H1 (cell line): Measurements from ENCODE around the gene ST8SIA2. TPM values are rescaled to one million over a fixed set of nuclear protein-coding genes. Genes with fewer than 3 reads are reported as not detected.

Experiments
- CTCF ChIA-PET: fragments of 300-600 bp; sonication (Branson Sonifier 250); formaldehyde crosslinking; loops from one replicate; lab custom pipeline; 2021; ENCODE audit not compliant: partially characterized antibody; lab: Charles Lee
- POLR2A ChIA-PET: fragments of 300-600 bp; sonication (Branson Sonifier 250); formaldehyde crosslinking; loops from one replicate; lab custom pipeline; 2021; ENCODE audit warnings: inconsistent platforms; ENCODE audit not compliant: partially characterized antibody; lab: Charles Lee
- DNase-seq, 2 experiments: peaks; one replicate each; pipeline versions ENCODE4 v3.0.0 to v3.0.0-alpha.2; 2010 to 2022; ENCODE audit warnings: low spot score in 2 of 2, low read depth in 1 of 2, mixed read lengths in 1 of 2
- FAIRE-seq: peaks from 2 replicates; lab custom pipeline; 2011; peaks lifted over from hg19 to GRCh38; lab: Jason Lieb, UNC
- H2AFZ ChIP-seq: 2 replicates; pipeline ENCODE4 v1.8.1; 2012; ENCODE audit warnings: low read length, inconsistent platforms
- H2AK5ac ChIP-seq: 2 replicates; pipeline ENCODE4 v1.6.1; 2013; ENCODE audit warnings: low read depth, low read length
- H2BK120ac ChIP-seq: replicated peaks from 2 replicates; pipeline ENCODE3; 2013; ENCODE audit warnings: low read depth, low read length, inconsistent platforms
- H2BK12ac ChIP-seq: 2 replicates; pipeline ENCODE4 v1.6.1; 2013; ENCODE audit warnings: low read depth, low read length
- H2BK15ac ChIP-seq: 2 replicates; pipeline ENCODE4 v1.6.1; 2013; ENCODE audit warnings: low read length
- H2BK20ac ChIP-seq: 2 replicates; pipeline ENCODE4 v1.6.1; 2013; ENCODE audit warnings: low read length
- H2BK5ac ChIP-seq: 2 replicates; pipeline ENCODE4 v1.6.1; 2013; ENCODE audit warnings: low read depth, low read length
- H3K14ac ChIP-seq: 2 replicates; pipeline ENCODE4 v1.6.1; 2013; ENCODE audit warnings: inconsistent platforms; ENCODE audit not compliant: insufficient read length
- H3K18ac ChIP-seq: 2 replicates; pipeline ENCODE4 v1.6.1; 2013; ENCODE audit warnings: low read length; ENCODE audit errors: extremely low read depth
- H3K23ac ChIP-seq: 2 replicates; pipeline ENCODE4 v1.6.1; 2013; ENCODE audit warnings: inconsistent platforms; ENCODE audit not compliant: insufficient read length
- H3K23me2 ChIP-seq: 2 replicates; pipeline ENCODE4 v1.6.1; 2013; ENCODE audit warnings: low read depth, low read length
- H3K27ac ChIP-seq: 2 replicates; pipeline ENCODE4 v1.6.1; 2011; ENCODE audit warnings: low read depth, low read length, inconsistent platforms
- H3K27me3 ChIP-seq, 4 experiments: replicated peaks in 1 of 4; 1 replicate in 1 of 4; 2 replicates in 3 of 4; pipeline versions ENCODE4 v1.6.1 to v1.8.1; 2011 to 2013; ENCODE audit warnings: low read length in 3 of 4, mild to moderate bottlenecking in 3 of 4, inconsistent platforms in 2 of 4, mixed read lengths in 2 of 4, moderate library complexity in 1 of 4; ENCODE audit not compliant: control insufficient read depth in 3 of 4, insufficient read depth in 3 of 4; ENCODE audit errors: extremely low read depth in 1 of 4
- H3K36me3 ChIP-seq, 4 experiments: 2 replicates each; pipeline versions ENCODE4 v1.6.1 to v1.8.1; 2011 to 2013; ENCODE audit warnings: mild to moderate bottlenecking in 4 of 4, low read length in 3 of 4, moderate library complexity in 2 of 4, control low read depth in 1 of 4, inconsistent platforms in 1 of 4; ENCODE audit not compliant: insufficient read depth in 4 of 4, control insufficient read depth in 2 of 4
- H3K4ac ChIP-seq: replicated peaks from 2 replicates; pipeline ENCODE3; 2013; ENCODE audit warnings: low read length, low read depth, mixed read lengths, inconsistent platforms; ENCODE audit not compliant: insufficient read length
- H3K4me1 ChIP-seq, 4 experiments: replicated peaks in 1 of 4; 1 replicate in 1 of 4; 2 replicates in 3 of 4; pipeline versions ENCODE4 v1.6.1 to v1.8.1; 2011 to 2013; ENCODE audit warnings: low read length in 3 of 4, inconsistent platforms in 2 of 4, mixed read lengths in 1 of 4; ENCODE audit not compliant: insufficient read depth in 4 of 4, control insufficient read depth in 3 of 4
- H3K4me2 ChIP-seq, 2 experiments: 2 replicates each; pipeline versions ENCODE4 v1.6.1 to v1.8.1; 2011 to 2013; ENCODE audit warnings: low read depth in 2 of 2, low read length in 2 of 2, control low read depth in 1 of 2, inconsistent platforms in 1 of 2, mild to moderate bottlenecking in 1 of 2; ENCODE audit not compliant: insufficient read depth in 1 of 2
- H3K4me3 ChIP-seq, 4 experiments: fragments of 200-600, 300-600 bp in 1 of 4; sonication (generic), shearing (Covaris generic), sonication (Bioruptor Twin) in 1 of 4; 2 replicates each; pipeline versions ENCODE4 v1.5.1 to v1.8.1; 2011 to 2016; ENCODE audit warnings: low read length in 4 of 4, low read depth in 3 of 4, control low read depth in 2 of 4, inconsistent platforms in 2 of 4, mild to moderate bottlenecking in 2 of 4, mixed read lengths in 1 of 4, moderate library complexity in 1 of 4; ENCODE audit not compliant: insufficient read depth in 2 of 4; ENCODE audit errors: extremely low read depth in 1 of 4
- H3K56ac ChIP-seq: replicated peaks from 2 replicates; pipeline ENCODE3; 2013; ENCODE audit warnings: low read depth, mild to moderate bottlenecking, mixed read lengths, low read length, inconsistent platforms; ENCODE audit not compliant: insufficient read length
- H3K79me1 ChIP-seq: 2 replicates; pipeline ENCODE4 v1.6.1; 2013; ENCODE audit warnings: low read depth, low read length, control low read depth
- H3K79me2 ChIP-seq, 2 experiments: 2 replicates each; pipeline versions ENCODE4 v1.6.1 to v1.8.1; 2012 to 2013; ENCODE audit warnings: low read length in 2 of 2, mild to moderate bottlenecking in 2 of 2, inconsistent platforms in 1 of 2; ENCODE audit not compliant: insufficient read depth in 2 of 2, control insufficient read depth in 1 of 2
- H3K9ac ChIP-seq, 4 experiments: replicated peaks in 1 of 4; 1 replicate in 1 of 4; 2 replicates in 3 of 4; pipeline versions ENCODE4 v1.6.1 to v1.8.1; 2011 to 2013; ENCODE audit warnings: low read depth in 3 of 4, low read length in 3 of 4, control low read depth in 2 of 4, mild to moderate bottlenecking in 2 of 4, moderate library complexity in 2 of 4, inconsistent platforms in 1 of 4; ENCODE audit errors: extremely low read depth in 1 of 4
- H3K9me3 ChIP-seq, 2 experiments: 2 replicates each; pipeline versions ENCODE4 v1.6.1 to v1.8.1; 2012 to 2013; ENCODE audit warnings: mild to moderate bottlenecking in 2 of 2, moderate library complexity in 2 of 2, control low read depth in 1 of 2, inconsistent platforms in 1 of 2, low read depth in 1 of 2, low read length in 1 of 2, mixed read lengths in 1 of 2; ENCODE audit not compliant: insufficient read depth in 2 of 2
- H4K20me1 ChIP-seq, 2 experiments: replicated peaks in 1 of 2; 2 replicates each; pipeline versions ENCODE3 to v1.8.1; 2011 to 2013; ENCODE audit warnings: inconsistent platforms in 2 of 2, low read length in 2 of 2, mild to moderate bottlenecking in 1 of 2; ENCODE audit not compliant: insufficient read depth in 2 of 2, control insufficient read depth in 1 of 2
- H4K5ac ChIP-seq: 2 replicates; pipeline ENCODE4 v1.6.1; 2013; ENCODE audit warnings: low read length, low read depth, mixed read lengths, inconsistent platforms; ENCODE audit not compliant: insufficient read length
- H4K8ac ChIP-seq: 2 replicates; pipeline ENCODE4 v1.8.0; 2013; ENCODE audit warnings: mild to moderate bottlenecking, moderate library complexity, low read length, inconsistent platforms; ENCODE audit not compliant: insufficient read depth; ENCODE audit errors: extremely low read depth
- H4K91ac ChIP-seq: replicated peaks from 2 replicates; pipeline ENCODE3; 2013; ENCODE audit warnings: low read length, mixed read lengths, inconsistent platforms; ENCODE audit not compliant: insufficient read length
- BACH1 ChIP-seq: IDR thresholded peaks from 2 replicates; pipeline ENCODE4 v1.6.1; 2012; ENCODE audit warnings: low read length, improper control_type of control experiment
- CREB1 ChIP-seq: IDR thresholded peaks from 2 replicates; pipeline ENCODE4 v1.6.1; 2012; ENCODE audit warnings: inconsistent platforms
- GTF2F1 ChIP-seq: IDR thresholded peaks from 2 replicates; pipeline ENCODE4 v1.6.1; 2012; ENCODE audit warnings: low read depth, low read length, improper control_type of control experiment, borderline replicate concordance
- HDAC2 ChIP-seq, 2 experiments: fragments of 300-600 bp in 1 of 2; sonication (generic) in 1 of 2; IDR thresholded peaks; 2 replicates each; pipeline ENCODE4 v1.6.1; 2011 to 2012; ENCODE audit warnings: low read depth in 2 of 2, low read length in 2 of 2, mild to moderate bottlenecking in 2 of 2, moderate library complexity in 2 of 2, borderline replicate concordance in 1 of 2, inconsistent platforms in 1 of 2
- KDM4A ChIP-seq: IDR thresholded peaks from one replicate; pipeline ENCODE4 v1.7.1; 2012; ENCODE audit warnings: low read depth, mild to moderate bottlenecking, moderate library complexity, low read length, inconsistent platforms; ENCODE audit not compliant: severe bottlenecking
- RAD21 ChIP-seq, 2 experiments: IDR thresholded peaks in 1 of 2; conservative IDR thresholded peaks in 1 of 2; 2 replicates each; pipeline ENCODE4 v1.6.1; 2011; ENCODE audit warnings: low read depth in 2 of 2, low read length in 2 of 2, improper control_type of control experiment in 1 of 2, inconsistent platforms in 1 of 2, mild to moderate bottlenecking in 1 of 2, moderate library complexity in 1 of 2
- RBBP5 ChIP-seq: IDR thresholded peaks from 2 replicates; pipeline ENCODE4 v1.7.1; 2012; ENCODE audit warnings: low read depth, mild to moderate bottlenecking, inconsistent platforms, low read length, moderate library complexity, borderline replicate concordance
- YY1 ChIP-seq: IDR thresholded peaks from 2 replicates; pipeline ENCODE4 v1.6.1; 2011; ENCODE audit warnings: low read depth, mild to moderate bottlenecking, low read length
- WGBS, 2 experiments: shearing (Covaris generic) in 1 of 2; methylation state at CpG; one replicate each; pipeline versions ENCODE4 v1.1.6 to v1.1.7; 2013 to 2015; ENCODE audit warnings: low lambda C conversion rate in 2 of 2, mixed read lengths in 2 of 2, inconsistent platforms in 1 of 2, low coverage in 1 of 2, missing lambda C conversion rate in 1 of 2; ENCODE audit not compliant: insufficient replicate concordance in 2 of 2, insufficient coverage in 1 of 2, insufficient read length in 1 of 2; ENCODE audit errors: extremely low coverage in 1 of 2, missing lambda C conversion rate in 1 of 2; 5-methylcytosine and 5-hydroxymethylcytosine counted together
- polyA plus RNA-seq, 7 experiments: library from polyadenylated mRNA; depleted of rRNA in 3 of 7; stranded (reverse) in 5 of 7; unstranded in 2 of 7; fragments of >200 nt in 5 of 7; fragments of 200-250 nt in 2 of 7; gene quantifications; 1 replicate in 5 of 7; 2 replicates in 1 of 7; 4 replicates in 1 of 7; pipeline versions ENCODE4 v1.2.1 to v1.2.3, GENCODE V29; 2011 to 2013; ENCODE audit warnings: missing spikeins in 2 of 7, mixed read lengths in 2 of 7
- total RNA-seq: library from RNA; stranded (reverse); fragmentation: NEBNext Ultra II Directional; extraction: Animal tissue kit (Norgen Biotek cat#: 25700); gene quantifications from 2 replicates; pipeline ENCODE4 v1.2.1, GENCODE V29; 2021
- TF ChIP-seq, protein P1 (sequence below): IDR thresholded peaks from 2 replicates; pipeline ENCODE4 v1.6.1; 2012; ENCODE audit warnings: inconsistent platforms

Gene ST8SIA2
- total and polyA plus RNA-seq, 2 of the 8 experiments (the other 6 are each of a cell fraction or from before 2014, with no cell fraction given), result 3.0 to 4.5 TPM

DNA sequence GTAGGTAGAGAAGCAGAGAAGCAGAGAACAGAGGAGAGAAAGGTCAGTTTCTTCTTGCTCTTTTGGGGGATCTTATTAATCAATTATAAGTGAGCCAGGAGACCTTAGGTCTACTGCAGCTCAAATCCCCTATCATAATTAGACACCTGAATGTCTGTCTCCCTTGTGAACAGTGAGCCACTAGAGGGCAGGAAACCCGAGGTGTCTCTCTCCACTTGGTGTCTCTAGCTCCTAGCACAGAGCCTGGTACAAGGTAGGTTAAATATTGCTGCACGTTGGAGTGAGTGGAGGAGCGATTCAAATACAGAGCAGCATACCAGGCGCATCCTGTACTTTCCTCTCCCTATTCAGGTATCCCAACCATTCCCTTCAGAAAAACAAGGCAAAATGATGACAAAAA, 2.0 kb upstream of the ST8SIA2 start:
- Histone ChIP-seq H3K79me1 (no peaks in the 10 kb centered on the region), H3K27me3 (peaks cover 9 to 39% (median 35%) of the 10 kb centered on the region in 4 experiments), H2BK12ac (no peak overlapping the region), H3K23me2 (peaks cover 14% of the 10 kb centered on the region; the same call in 1 of the 2 replicates), H3K4ac (no peak overlapping the region), H3K79me2 (no peaks in the 10 kb centered on the region), H3K27ac (no peak overlapping the region), H3K4me3 (peak overlapping the region in 1 of 4 experiments; percentile 79; a peak in 1 of 8 replicates), H4K8ac (no peak overlapping the region), H3K14ac (no peak overlapping the region), H2BK120ac (no peak overlapping the region), H2BK15ac (no peak overlapping the region), H2AFZ (no peak overlapping the region), H3K9ac (no peak overlapping the region), H3K18ac (no peak overlapping the region), H3K36me3 (no peaks in the 10 kb centered on the region), H4K91ac (no peak overlapping the region), H3K56ac (no peak overlapping the region), H2BK5ac (no peak overlapping the region), H3K4me2 (peak overlapping the region in 1 of 2 experiments; percentile 93; a peak in 1 of 4 replicates), H3K23ac (no peak overlapping the region), H3K4me1 (peaks cover 3 to 17% (median 5%) of the 10 kb centered on the region in 4 experiments), H2AK5ac (no peak overlapping the region), H4K5ac (no peak overlapping the region), H3K9me3 (no peaks in the 10 kb centered on the region), H4K20me1 (no peaks in the 10 kb centered on the region), H2BK20ac (no peak overlapping the region)
- ChIA-PET CTCF (interaction anchor here (0.6 to 3.7 kb wide), 42 partner anchors 9 to 930 kb away, joined by 3 to 26 read pairs (median 4); no protein-coding TSS in a partner anchor), POLR2A (interaction anchor here (1.9 kb wide), 1 partner anchor 294 kb away, joined by 4 read pairs; no protein-coding TSS in a partner anchor)
- DNase-seq, result peak in 1 of 2 experiments; percentile 60
- peak; percentile 50 for FAIRE-seq
- 21% methylated on average over 4 of the region's 4 CpGs; no CpG with 5 or more reads in 1 of the 2 experiments for WGBS, 2 experiments
- TF ChIP-seq CREB1 (no peak), RBBP5 (no peak), GTF2F1 (no peak), BACH1 (no peak), RAD21 (IDR thresholded peaks at IDR 0.05 in 1 of 2, conservative IDR thresholded peaks at IDR 0.05 in 1 of 2; ENCODE audit: low read depth in 2 of 2, low read length in 2 of 2) (peak; percentile 61 to 74), KDM4A (no peak), HDAC2 (IDR thresholded peaks at IDR 0.05; ENCODE audit: borderline replicate concordance in 1 of 2, low read depth in 2 of 2, low read length in 2 of 2) (no peak), YY1 (no peak)
- TF ChIP-seq, protein P1, sequence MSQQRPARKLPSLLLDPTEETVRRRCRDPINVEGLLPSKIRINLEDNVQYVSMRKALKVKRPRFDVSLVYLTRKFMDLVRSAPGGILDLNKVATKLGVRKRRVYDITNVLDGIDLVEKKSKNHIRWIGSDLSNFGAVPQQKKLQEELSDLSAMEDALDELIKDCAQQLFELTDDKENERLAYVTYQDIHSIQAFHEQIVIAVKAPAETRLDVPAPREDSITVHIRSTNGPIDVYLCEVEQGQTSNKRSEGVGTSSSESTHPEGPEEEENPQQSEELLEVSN, result no peak
